Dedifferentiated amniotic fluid mesenchymal stem cell (primary cell): ENCODE data around the gene GIPR.
"Not testable (repeated sequence)": the region's sequence is repeated elsewhere in the genome, so short reads cannot be mapped to it uniquely, and the experiment has no call there.

Experiments used
- DNase-seq: peaks from one replicate; pipeline ENCODE4 v3.0.0-alpha.2; 2016; ENCODE audit errors: extremely low spot score

GIPR gene

DNA sequence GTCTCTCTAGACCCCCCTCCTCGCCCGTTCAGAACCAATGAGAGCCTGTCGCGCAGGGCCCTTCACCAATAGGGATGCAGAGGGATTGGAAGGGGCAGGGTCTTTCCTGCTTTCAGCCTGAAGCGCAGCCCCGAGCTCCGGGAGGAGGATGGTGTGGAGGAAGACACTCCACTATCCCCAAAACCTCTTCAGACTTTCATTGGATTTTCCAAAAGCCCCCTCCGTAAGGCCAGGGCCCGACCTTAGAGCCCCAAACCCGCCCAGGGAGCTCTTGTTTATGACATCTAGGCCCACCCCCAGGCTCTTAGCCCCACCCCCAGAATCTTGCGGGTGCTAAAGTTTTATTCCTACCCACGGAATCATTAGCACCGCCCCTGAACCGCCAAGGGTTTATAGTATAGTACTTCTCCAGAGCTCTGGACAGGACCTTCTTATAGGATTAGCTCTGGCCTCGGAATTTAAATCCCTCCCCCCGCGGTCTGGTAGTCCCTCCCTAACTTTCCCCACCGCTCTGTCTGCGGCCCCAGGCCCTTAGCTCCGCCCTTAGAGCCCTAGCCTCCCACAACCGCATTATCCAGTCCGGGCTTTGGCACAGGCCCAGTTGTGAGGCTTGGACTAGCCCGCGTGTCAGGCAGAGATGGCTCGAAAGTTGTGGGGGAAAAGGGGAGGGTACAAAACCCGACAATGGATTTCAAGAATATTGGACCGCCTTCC lies 22.2 kb upstream of the GIPR start:
- peak; percentile 83 for DNase-seq

DNA sequence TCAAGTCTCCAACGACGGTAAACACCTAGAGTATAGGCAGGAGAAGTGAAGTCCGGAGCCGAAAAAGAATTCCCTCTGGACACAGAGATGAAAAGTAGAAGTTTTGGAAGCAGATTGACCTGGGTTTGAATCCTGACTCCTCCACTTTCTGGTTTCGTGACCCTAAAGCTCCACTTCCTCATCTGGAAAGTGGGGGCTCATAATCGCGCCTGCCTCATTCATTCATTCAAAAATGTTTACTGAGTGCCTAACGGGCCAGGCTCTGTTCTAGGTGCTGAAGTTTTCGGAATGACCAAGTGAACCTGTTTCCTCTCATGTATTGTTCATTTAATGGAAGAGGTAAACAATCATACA lies 21.7 kb upstream of the GIPR start:
- DNase-seq, result no peak

DNA sequence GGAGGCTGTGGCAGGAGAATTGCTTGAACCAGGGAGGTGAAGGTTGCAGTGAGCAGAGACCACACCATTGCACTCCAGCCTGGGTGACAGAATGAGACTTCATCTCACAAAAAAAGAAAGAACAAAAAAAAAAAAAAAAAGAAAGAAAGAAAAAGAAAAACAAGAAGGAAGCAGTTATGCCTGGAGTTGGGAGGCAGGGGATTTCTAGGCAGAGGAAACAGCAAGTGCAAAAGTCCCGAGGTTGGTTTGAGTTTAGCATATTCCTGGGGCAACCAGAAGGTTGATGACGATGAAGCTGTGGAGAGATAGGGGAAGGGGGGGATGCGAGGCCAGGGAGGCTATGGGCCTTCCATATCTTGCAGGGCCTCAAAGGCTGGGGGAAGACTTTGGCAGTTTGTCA lies 17.3 kb upstream of the GIPR start:
- DNase-seq, result no peak

DNA sequence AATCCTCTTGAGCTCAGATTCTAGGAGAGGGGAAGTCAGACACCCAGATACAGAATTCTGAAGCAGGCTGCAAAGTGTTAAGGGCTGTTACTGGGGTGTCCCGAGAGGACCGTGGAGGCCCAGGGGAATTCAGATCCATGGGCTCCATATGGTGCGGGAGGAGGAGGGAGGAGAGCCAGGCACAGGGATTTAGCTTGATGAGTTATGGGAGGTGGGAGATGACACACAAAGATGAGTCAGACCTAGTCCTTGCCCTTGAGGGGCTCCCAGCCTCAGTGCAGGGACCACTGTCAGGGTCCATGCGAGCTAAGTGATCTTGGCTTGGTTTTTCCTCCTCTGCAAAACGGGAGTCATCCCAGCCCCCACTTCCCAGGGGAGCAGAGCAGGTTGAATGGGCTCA lies 14.4 kb upstream of the GIPR start:
- no peak for DNase-seq

DNA sequence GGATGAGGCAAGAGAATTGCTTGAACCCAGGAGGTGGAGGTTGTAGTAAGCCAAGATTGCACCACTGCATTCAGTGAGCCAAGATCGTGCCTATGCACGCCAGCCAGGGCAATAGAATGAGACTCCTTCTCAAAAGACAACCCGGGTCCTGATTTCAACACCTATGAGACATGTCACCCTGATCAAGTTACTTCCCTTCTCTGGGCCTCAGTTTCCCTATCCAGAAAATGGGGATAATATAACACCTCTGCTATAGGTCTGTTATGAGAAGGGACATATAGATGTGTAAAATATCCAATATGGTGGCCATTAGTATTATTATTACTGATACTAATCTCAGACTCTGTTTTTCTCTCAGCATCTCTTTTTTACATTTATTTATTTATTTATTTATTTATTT lies 12.9 kb upstream of the GIPR start:
- no peak for DNase-seq

DNA sequence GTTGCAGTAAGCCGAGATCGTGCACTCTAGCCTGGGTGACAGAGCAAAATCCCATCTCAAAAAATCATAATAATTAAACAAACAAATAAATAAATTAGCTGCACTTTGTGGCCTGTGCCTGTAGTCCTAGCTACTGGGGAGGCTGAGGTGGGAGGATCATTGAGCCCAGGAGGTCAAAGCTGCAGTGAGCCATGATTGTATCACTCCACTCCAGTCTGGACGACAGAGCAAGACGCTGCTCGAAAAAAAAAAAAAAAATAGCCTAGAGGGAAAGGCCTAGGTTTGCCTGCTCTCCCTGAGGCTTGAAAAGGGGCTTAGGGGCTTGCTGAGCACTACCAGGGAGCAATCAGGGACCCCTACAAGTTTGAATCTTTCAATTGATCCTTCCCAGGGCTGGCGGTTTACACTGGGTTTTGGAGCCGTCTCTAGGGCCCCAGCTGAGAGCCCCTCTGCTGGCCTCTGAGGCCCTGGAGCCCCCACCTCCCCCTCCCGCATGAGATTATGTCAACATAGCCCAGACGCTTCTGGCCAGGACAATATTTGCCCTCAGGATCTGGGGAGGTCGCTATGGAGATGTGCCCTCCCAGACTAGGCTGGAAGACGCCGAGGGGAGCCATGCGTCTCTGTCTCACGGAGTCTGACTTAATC lies 10.4 kb upstream of the GIPR start:
- DNase-seq, result no peak

DNA sequence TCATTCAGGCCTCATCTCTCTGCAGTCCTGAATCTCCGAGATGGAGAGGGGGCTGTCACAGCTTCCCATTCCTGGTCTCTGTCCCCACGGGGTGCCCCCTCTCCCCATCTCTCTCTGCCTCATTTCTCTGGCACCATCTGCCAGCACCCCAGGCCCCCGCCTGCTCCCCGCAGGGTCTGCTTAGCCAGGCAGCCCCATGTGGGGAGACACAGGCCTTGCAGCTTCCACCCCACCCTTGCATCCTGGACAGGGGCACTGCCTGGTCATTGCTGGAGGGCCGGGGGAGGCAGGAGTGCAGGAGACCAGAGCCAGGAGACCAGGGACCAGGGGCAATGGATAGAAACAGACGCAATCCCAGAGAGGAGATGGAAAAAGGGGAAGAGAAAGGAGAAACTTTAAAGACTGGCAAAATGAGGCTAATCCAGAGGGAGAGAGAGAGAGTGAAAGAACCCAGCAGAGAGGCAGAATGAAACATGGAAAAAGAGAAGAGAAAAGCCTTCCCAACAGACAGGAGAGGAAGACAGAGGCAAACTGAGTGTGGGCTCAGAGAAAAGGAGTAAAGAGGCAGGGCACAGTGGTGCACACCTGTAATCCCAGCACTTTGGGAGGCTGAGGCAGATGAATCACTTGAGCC lies 8.8 kb upstream of the GIPR start:
- no peak for DNase-seq

DNA sequence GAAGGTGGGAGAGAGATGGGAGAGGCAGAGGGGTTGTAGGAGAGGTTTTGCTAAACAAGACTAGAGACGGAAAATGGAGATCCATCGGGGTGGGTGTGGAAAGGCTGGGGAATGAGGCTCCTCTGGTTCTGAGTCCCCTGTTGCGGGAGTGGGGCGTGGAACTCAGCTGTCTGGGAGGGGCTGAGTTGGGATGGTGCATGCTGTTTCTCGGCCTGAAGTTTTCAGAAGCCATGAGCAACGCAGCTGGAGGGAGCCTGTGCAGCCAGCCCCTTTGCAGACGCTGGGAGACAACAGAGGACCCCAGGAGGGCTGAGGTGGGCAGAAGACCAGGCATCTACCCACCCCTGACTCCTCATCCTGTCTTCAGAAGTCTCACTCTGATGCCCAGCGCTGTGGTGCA lies 7.4 kb upstream of the GIPR start:
- no peak for DNase-seq

DNA sequence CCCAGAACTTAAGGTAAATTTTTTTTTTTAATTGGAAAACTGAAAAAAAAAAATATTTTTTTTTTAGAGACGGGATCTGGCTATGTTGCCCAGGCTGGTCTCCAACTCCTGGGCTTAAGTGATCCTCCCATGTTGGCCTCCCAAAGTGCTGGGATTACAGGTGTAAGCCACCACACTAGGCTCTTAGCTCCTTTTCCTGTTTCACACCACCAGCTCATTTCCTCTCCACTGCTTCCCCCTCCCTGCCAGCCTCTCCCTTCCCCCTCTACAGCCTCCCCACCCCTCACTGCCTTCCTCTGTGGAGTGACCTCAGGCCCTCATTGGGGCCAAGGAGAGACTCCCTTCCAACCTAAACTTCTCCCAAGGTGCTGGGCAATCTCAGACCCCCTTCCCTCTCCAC lies 4.2 kb upstream of the GIPR start:
- DNase-seq, result no peak

DNA sequence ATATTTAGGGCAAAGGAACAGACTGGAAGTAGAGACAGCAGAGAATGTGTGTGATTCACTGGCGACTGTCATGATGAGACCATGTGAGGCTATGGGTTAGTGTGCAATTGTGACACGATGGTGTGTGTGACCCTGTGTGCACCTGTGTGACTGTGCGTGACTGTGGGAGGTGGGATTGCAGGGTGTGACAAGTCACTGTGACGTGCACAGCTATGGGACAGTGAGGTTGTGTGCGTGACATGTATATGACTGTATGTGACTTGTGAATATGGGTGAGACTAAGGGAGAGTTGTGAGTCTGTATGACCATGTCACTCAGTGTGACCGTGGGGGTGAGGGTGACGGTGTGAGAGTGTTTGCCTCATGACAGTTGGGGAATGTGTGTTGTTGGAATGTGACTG lies 3.4 kb upstream of the GIPR start:
- DNase-seq, result no peak

DNA sequence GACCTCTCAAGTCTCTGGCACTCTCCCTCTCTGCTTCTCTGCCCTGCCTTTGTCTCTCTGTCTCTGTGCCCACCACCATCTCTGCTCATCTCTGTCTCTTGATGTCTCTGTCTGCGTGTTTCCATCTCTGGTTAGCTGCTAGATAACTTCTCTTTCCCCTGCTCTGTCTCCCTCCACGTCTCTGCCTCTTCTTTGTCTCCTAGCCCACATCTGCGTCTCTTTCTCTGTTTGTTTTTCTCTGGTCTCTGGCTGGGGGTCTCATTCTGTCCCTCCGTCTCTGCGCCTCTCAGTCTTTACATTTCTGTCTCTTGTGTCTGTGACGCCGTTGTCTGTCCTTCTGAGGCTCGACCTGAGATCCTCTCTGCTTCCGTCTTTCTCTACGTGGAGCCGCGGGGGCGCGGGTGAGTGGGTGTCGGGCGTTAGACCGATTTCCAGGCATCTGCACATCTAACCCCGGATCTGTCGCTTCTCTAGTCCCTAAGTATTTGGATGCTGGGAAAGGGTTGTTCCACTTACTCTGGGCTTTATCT lies 386 bp downstream of the GIPR start:
- no peak for DNase-seq

DNA sequence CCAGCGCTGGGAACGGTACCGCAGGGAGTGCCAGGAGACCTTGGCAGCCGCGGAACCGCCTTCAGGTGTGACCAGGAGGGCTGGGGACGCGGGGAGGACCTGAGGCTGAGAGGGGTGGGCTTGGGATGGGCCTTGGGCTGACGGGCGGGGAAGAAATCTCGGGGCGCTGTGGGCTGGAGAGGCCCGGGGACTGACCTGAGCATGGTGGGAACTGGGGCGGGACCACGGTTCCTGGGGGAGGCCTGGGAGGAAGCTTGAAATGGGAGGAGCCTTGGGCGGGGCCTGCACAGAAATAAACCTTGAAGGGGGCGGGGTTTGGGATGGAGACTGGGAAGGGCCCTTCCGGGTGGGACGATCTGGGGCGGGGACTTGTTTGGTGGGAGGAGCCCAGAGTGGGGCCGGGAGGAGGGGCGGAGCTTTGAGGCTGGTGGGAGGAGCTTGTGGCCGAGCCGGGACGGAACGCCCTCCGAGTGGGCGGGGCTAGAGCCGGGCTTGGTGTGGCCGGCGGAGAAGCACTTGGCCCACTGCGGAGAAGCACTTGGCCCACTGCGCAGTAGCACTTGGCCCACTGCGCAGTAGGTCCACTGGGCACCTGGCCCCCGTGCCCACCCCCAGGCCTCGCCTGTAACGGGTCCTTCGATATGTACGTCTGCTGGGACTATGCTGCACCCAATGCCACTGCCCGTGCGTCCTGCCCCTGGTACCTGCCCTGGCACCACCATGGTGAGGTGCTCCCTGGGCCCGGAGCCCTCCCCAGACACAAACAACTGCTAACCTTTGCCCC lies 2.8 kb downstream of the GIPR start:
- DNase-seq, result peak; percentile 30

DNA sequence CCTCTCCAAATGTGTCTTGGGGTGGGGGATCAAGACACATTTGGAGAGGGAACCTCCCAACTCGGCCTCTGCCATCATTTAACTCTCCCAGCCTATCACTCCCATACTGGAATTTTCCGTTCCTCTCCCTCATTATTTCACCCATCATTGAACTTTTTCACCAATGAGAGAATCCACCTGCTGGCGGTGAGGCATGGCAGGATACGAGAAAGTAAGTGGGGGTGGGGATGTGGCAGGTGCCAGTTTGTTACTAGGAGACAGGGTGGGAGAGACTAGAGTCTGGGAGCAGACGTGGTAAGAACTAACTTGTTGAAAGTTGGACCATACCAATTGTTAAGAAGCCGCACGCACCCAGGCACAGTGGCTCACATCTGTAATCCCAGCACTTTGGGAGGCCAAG lies 6.9 kb downstream of the GIPR start:
- DNase-seq, result no peak

DNA sequence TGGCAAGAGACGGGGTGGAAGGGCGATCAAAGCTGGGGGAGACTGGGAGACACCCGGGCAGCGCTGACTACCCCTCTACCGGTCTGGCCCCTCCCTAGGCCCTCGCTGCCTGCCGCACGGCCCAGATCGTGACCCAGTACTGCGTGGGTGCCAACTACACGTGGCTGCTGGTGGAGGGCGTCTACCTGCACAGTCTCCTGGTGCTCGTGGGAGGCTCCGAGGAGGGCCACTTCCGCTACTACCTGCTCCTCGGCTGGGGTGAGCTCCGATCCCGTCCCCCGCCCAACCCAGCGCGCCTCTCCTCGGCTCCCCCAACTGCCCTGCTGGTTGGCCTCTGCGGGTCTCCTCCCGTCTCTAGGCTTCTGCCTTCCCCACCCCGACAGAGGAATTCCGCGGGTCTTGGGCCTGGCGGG lies 8.8 kb downstream of the GIPR start:
- no peak for DNase-seq

DNA sequence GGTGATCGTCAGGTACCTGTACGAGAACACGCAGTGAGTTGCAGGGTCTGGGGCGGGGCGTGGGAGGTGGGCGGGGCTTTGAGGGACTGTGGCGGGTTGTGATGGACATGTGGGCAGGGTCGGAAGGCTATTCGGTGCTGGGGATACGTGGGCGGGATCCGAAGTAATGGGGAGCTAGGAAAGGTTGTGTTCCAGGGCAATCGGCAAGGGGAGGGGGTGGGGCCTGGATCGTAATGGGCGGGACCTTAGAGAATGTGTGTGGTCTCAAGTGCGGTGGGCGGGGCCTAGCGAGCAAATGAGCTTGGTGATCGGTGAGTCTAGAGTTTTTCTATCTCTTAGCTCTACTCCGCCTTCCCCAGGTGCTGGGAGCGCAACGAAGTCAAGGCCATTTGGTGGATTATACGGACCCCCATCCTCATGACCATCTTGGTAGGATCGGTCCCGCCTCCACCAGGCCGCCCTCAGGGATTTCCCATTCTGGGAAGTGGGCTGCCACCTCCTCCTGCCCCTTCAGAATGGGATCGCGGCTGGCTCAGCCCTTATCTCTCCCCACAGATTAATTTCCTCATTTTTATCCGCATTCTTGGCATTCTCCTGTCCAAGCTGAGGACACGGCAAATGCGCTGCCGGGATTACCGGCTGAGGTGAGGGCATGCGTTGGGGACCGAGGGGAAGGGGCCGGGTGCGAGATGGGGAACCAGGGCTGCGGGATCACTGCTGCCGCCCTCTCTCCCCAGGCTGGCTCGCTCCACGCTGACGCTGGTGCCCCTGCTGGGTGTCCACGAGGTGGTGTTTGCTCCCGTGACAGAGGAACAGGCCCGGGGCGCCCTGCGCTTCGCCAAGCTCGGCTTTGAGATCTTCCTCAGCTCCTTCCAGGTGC lies 9.6 kb downstream of the GIPR start:
- DNase-seq, result no peak

DNA sequence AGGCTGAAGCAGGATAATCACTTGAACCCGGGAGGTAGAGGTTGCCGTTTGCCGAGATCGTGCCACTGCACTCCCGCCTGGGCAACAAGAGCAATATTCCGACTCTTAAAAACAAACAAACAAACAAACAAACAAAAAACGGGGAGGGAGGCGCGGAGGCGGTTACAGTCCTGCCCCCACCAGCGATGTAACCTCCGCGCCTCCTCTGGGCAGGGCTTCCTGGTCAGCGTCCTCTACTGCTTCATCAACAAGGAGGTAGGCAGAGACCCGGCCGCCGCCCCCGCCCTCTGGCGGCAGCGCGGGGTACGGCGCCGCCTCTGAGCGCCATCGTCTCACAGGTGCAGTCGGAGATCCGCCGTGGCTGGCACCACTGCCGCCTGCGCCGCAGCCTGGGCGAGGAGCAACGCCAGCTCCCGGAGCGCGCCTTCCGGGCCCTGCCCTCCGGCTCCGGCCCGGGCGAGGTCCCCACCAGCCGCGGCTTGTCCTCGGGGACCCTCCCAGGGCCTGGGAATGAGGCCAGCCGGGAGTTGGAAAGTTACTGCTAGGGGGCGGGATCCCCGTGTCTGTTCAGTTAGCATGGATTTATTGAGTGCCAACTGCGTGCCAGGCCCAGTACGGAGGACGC lies 13.5 kb downstream of the GIPR start:
- peak; percentile 56 for DNase-seq

DNA sequence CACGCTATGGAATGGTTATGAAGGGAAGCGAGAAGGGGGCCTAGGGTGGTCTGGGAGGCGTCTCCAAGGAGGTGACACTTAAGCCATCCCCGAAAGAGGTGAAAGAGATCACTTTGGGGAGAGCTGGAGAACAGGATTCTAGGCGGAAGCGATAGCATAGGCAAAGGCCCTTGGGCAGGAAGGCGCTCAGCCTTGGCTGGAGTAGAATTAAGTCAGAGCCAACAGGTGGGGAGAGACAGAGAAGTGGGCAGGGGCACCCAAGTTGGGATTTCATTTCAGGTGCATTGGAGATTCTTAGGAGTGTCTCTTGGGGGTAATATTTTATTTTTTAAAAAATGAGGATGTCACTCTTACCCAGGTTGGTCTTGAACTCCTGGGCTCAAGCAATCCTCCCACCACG lies 14.1 kb downstream of the GIPR start:
- DNase-seq, result no peak

DNA sequence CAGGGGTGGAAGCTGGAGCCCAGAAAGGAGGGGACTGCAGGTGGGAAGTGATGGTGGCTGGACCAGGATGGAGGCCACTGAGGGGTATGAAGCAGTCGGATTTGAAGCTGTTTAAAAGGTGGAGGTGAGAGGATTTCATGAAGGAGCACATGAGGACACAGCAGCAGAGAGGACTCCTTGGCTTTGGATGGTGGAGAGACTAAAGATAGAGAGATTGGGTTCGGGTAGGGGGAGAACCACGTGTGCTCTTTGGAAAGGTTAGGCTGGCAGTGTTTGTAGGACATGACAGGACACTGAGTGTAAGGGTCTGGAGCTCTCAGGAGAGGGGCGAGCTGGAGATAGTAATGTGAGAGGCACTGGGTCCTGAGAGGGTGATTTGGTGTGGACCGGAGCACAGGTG lies 14.9 kb downstream of the GIPR start:
- DNase-seq, result no peak

DNA sequence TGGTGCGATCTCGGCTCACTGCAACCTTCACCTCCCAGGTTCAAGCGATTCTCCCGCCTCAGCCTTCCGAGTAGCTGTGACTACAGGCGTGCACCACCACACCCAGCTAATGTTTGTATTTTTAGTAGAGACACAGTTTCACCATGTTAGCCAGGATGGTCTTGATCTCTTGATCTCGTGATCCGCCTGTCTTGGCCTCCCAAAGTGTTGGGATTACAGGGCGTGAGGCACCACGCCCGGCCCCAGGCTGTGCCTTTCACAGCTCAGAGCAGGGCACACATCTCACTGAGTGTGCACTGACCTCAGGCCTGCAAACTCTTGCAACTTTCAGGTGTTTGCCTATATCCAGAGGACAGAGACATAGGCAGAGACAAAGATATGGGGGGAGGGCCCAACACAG lies 17.0 kb downstream of the GIPR start:
- not testable (repeated sequence) for DNase-seq

DNA sequence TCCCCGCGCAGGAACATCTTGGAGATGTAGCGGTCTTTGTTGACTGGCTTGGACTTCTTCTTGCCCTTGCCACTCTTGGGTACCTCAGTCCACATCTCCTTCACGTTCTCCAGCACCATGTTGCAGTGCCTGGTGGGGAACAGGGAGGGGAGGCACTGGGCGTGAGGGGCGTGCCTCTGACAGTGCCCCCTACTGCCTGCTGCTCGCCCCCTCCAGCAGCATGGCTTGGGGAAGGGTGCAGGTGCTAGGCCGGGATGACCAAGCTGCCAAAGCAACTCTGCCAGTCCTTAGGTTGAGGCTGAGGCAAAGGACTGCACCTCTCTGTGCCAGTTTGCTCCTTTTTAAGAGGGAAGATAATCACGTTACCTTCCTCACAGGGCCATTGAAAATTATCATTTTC lies 19.6 kb downstream of the GIPR start:
- no peak for DNase-seq
